ENCODE results near the gene ADGRG1. TPM values are rescaled to one million over a fixed set of nuclear protein-coding genes. Genes with fewer than 3 reads are reported as not detected.

Gene ADGRG1
- total and polyA plus RNA-seq, 2 donors (not counting 1 experiment from before 2014, with no cell fraction given) = 0.20 to 0.61 TPM

GRCh38 chr16:57639172-57639887 lies 10.9 kb downstream of the ADGRG1 start:
- Mint-ChIP-seq H3K4me3 (no peak overlapping the region), H3K9me3 (ENCODE audit: insufficient read depth) (no peaks in the 10 kb centered on the region), H3K27me3 (peaks cover 15% of the 10 kb centered on the region), H3K4me1 (no peaks in the 10 kb centered on the region), H3K27ac (no peak overlapping the region)
- no peak for ATAC-seq (ENCODE audit: low read depth)
- Histone ChIP-seq H3K79me2 (ENCODE audit: control insufficient read depth, insufficient read depth, low read length) (no peaks in the 10 kb centered on the region), H3K9me3 (ENCODE audit: control extremely low read depth in 1 of 3, control insufficient read depth in 2 of 3, insufficient read depth in 1 of 3, low read length in 2 of 3) (peaks cover 0 to 5% (median 0%) of the 10 kb centered on the region in 3 donors), H3K4me3 (ENCODE audit: control extremely low read depth in 1 of 5, extremely low read depth in 1 of 5, insufficient read depth in 1 of 5, low read depth in 2 of 5, low read length in 4 of 5) (no peak overlapping the region), H3K9ac (ENCODE audit: low read length) (no peak overlapping the region), H3K4me1 (ENCODE audit: control insufficient read depth in 2 of 2, insufficient read depth in 2 of 2, low read length in 2 of 2) (peaks cover 4 to 8% of the 10 kb centered on the region in 2 donors), H3K27me3 (replicated peaks in 1 of 4; ENCODE audit: control extremely low read depth in 1 of 4, control insufficient read depth in 3 of 4, insufficient read depth in 4 of 4, low read length in 3 of 4) (peaks cover 0 to 15% (median 2%) of the 10 kb centered on the region in 4 experiments), H3K36me3 (replicated peaks in 1 of 2; ENCODE audit: control extremely low read depth in 1 of 2, control insufficient read depth in 1 of 2, extremely low read depth in 1 of 2, insufficient read depth in 2 of 2, low read length in 1 of 2) (no peaks in the 10 kb centered on the region), H3K27ac (ENCODE audit: low read length in 2 of 2) (no peak overlapping the region), H2AFZ (ENCODE audit: insufficient read depth, low read depth, low read length, poor library complexity, severe bottlenecking) (no peak overlapping the region), H3K4me2 (replicated peaks; ENCODE audit: low read depth, low read length, poor library complexity, severe bottlenecking) (no peak overlapping the region), H4K20me1 (ENCODE audit: control insufficient read depth, insufficient read depth, low read length, poor library complexity, severe bottlenecking) (no peaks in the 10 kb centered on the region)
- ChIA-PET CTCF (interaction anchor here (3.6 kb wide), 1 partner anchor 10 kb away, joined by 12 read pairs; no protein-coding TSS in a partner anchor), POLR2A (no interaction called here)
- intact Hi-C loops (cut with micrococcal nuclease) = no loop called here
- TF ChIP-seq, protein P1, sequence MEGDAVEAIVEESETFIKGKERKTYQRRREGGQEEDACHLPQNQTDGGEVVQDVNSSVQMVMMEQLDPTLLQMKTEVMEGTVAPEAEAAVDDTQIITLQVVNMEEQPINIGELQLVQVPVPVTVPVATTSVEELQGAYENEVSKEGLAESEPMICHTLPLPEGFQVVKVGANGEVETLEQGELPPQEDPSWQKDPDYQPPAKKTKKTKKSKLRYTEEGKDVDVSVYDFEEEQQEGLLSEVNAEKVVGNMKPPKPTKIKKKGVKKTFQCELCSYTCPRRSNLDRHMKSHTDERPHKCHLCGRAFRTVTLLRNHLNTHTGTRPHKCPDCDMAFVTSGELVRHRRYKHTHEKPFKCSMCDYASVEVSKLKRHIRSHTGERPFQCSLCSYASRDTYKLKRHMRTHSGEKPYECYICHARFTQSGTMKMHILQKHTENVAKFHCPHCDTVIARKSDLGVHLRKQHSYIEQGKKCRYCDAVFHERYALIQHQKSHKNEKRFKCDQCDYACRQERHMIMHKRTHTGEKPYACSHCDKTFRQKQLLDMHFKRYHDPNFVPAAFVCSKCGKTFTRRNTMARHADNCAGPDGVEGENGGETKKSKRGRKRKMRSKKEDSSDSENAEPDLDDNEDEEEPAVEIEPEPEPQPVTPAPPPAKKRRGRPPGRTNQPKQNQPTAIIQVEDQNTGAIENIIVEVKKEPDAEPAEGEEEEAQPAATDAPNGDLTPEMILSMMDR (IDR thresholded peaks at IDR 0.05) = no peak
- no peak for TF ChIP-seq EZH2 (IDR thresholded peaks at IDR 0.05; ENCODE audit: borderline replicate concordance, insufficient read depth, low read depth, low read length, poor library complexity, severe bottlenecking)
- peak; percentile 43 for DNase-seq
- WGBS (ENCODE audit: insufficient coverage) = 41% methylated on average over 20 of the region's 23 CpGs

GRCh38 chr16:57640185-57640584 lies 11.8 kb downstream of the ADGRG1 start:
- H3K4me1 ChIP-seq (ENCODE audit: control insufficient read depth in 2 of 2, insufficient read depth in 2 of 2, low read length in 2 of 2) = peaks cover 4 to 9% of the 10 kb centered on the region in 2 donors
- ChIA-PET CTCF (interaction anchor here (0.6 to 3.6 kb wide), 2 partner anchors 9 to 63 kb away, joined by 3 to 12 read pairs; no protein-coding TSS in a partner anchor), POLR2A (no interaction called here)
- no peak overlapping the region for H3K4me3 ChIP-seq (ENCODE audit: control extremely low read depth in 1 of 5, extremely low read depth in 1 of 5, insufficient read depth in 1 of 5, low read depth in 2 of 5, low read length in 4 of 5)
- no peaks in the 10 kb centered on the region for H3K79me2 ChIP-seq (ENCODE audit: control insufficient read depth, insufficient read depth, low read length)
- no peak overlapping the region for H3K4me2 ChIP-seq (replicated peaks; ENCODE audit: low read depth, low read length, poor library complexity, severe bottlenecking)
- H2AFZ ChIP-seq (ENCODE audit: insufficient read depth, low read depth, low read length, poor library complexity, severe bottlenecking) = no peak overlapping the region
- DNase-seq = no peak
- Mint-ChIP-seq H3K9me3 (ENCODE audit: insufficient read depth) (no peaks in the 10 kb centered on the region), H3K4me3 (no peak overlapping the region), H3K27ac (no peak overlapping the region), H3K27me3 (peaks cover 15% of the 10 kb centered on the region), H3K4me1 (no peaks in the 10 kb centered on the region)
- H3K27me3 ChIP-seq (replicated peaks in 1 of 4; ENCODE audit: control extremely low read depth in 1 of 4, control insufficient read depth in 3 of 4, insufficient read depth in 4 of 4, low read length in 3 of 4) = peaks cover 0 to 15% (median 0%) of the 10 kb centered on the region in 4 experiments
- no peak for ATAC-seq (ENCODE audit: low read depth)
- H4K20me1 ChIP-seq (ENCODE audit: control insufficient read depth, insufficient read depth, low read length, poor library complexity, severe bottlenecking) = no peaks in the 10 kb centered on the region
- peaks cover 0 to 13% (median 0%) of the 10 kb centered on the region in 3 donors for H3K9me3 ChIP-seq (ENCODE audit: control extremely low read depth in 1 of 3, control insufficient read depth in 2 of 3, insufficient read depth in 1 of 3, low read length in 2 of 3)
- H3K36me3 ChIP-seq (replicated peaks in 1 of 2; ENCODE audit: control extremely low read depth in 1 of 2, control insufficient read depth in 1 of 2, extremely low read depth in 1 of 2, insufficient read depth in 2 of 2, low read length in 1 of 2) = no peaks in the 10 kb centered on the region
- no peak for TF ChIP-seq EZH2 (IDR thresholded peaks at IDR 0.05; ENCODE audit: borderline replicate concordance, insufficient read depth, low read depth, low read length, poor library complexity, severe bottlenecking)
- TF ChIP-seq, protein P1 (IDR thresholded peaks at IDR 0.05) = no peak
- WGBS (ENCODE audit: insufficient coverage) = 92% methylated on average over 7 of the region's 9 CpGs
- H3K27ac ChIP-seq (ENCODE audit: low read length in 2 of 2) = no peak overlapping the region
- no peak overlapping the region for H3K9ac ChIP-seq (ENCODE audit: low read length)
- intact Hi-C loops (cut with micrococcal nuclease) = no loop called here

Measured in B cell (primary cell).